ENCODE data around the gene NT5C3A.

- TF ChIP-seq YY1 (IDR thresholded peaks at IDR 0.05; ENCODE audit: insufficient read depth, insufficient read length) (no peak), ZNF274 (IDR thresholded peaks at IDR 0.05; ENCODE audit: low read depth, low read length) (no peak)
Measured at GRCh38 chr7:33062023-33062781, at the start of gene NT5C3A.

All from NT2/D1 (cell line).